T47D (cell line): ENCODE data around the gene ERCC1.

ENCODE experiments used
- DNase-seq, 2 experiments: peaks; one replicate each; pipeline versions ENCODE4 v3.0.0 to v3.0.0-alpha.2; 2011 to 2012; ENCODE audit warnings: low read depth in 1 of 2, low spot score in 1 of 2
- JUND ChIP-seq: IDR thresholded peaks from 2 replicates; pipeline ENCODE4 v1.6.1; 2012; ENCODE audit warnings: low read depth
- in situ Hi-C: cut with HindIII; loops from 2 replicates; pipeline ENCODE4 v1.10.0; 2016; ENCODE audit warnings: low sequenced_read_pairs, low pct_unique_long_range_greater_than_20kb

ERCC1 gene

GRCh38 chr19:45403781-45404556, 19.7 kb downstream of the ERCC1 start:
- in situ Hi-C loops = no loop called here
- no peak for TF ChIP-seq JUND
- DNase-seq = peak; percentile 67 to 86

GRCh38 chr19:45403272-45403671, 20.4 kb downstream of the ERCC1 start:
- no peak for DNase-seq
- in situ Hi-C loops = no loop called here
- no peak for TF ChIP-seq JUND

GRCh38 chr19:45402298-45403061, 21.2 kb downstream of the ERCC1 start:
- no peak for DNase-seq
- in situ Hi-C loops = no loop called here
- no peak for TF ChIP-seq JUND

- in situ Hi-C loops = no loop called here
Observed at GRCh38 chr19:45401815-45402214, 21.9 kb downstream of the ERCC1 start.

GRCh38 chr19:45400192-45400591, 23.5 kb downstream of the ERCC1 start:
- DNase-seq = peak in 1 of 2 experiments; percentile 36
- no peak for TF ChIP-seq JUND
- in situ Hi-C loops = no loop called here

More at GRCh38 chr19:45401815-45402214, 21.9 kb downstream of the ERCC1 start:
- no peak for TF ChIP-seq JUND
- no peak for DNase-seq

- in situ Hi-C loops = no loop called here
- no peak for TF ChIP-seq JUND
- DNase-seq = no peak
Observed at GRCh38 chr19:45395821-45396617, 27.7 kb downstream of the ERCC1 start.

GRCh38 chr19:45391871-45392665, 31.6 kb downstream of the ERCC1 start:
- DNase-seq = no peak
- in situ Hi-C loops = no loop called here
- TF ChIP-seq JUND = no peak

GRCh38 chr19:45391346-45391745, 32.4 kb downstream of the ERCC1 start:
- in situ Hi-C loops = no loop called here
- DNase-seq = peak in 1 of 2 experiments; percentile 63
- no peak for TF ChIP-seq JUND

- in situ Hi-C loops = no loop called here
- no peak for DNase-seq
- no peak for TF ChIP-seq JUND
Observed at GRCh38 chr19:45385392-45386221, 38.1 kb downstream of the ERCC1 start.

- DNase-seq = no peak
- no peak for TF ChIP-seq JUND
- in situ Hi-C loops = no loop called here
Observed at GRCh38 chr19:45382426-45382825, 41.3 kb downstream of the ERCC1 start.

GRCh38 chr19:45380107-45380506, 43.6 kb downstream of the ERCC1 start:
- no peak for TF ChIP-seq JUND
- DNase-seq = no peak
- in situ Hi-C loops = no loop called here
